BJ (cell line): ENCODE data around the gene LGR5. TPM values are rescaled to one million over a fixed set of nuclear protein-coding genes. Genes with fewer than 3 reads are reported as not detected.

Experiments used
- CTCF ChIA-PET: fragments of 350-600 bp; formaldehyde crosslinking; extraction: SDS; loops from one replicate; lab custom pipeline; 2021; ENCODE audit warnings: antibody characterized with exemption, inconsistent platforms; lab: Yijun Ruan, JAX
- POLR2A ChIA-PET: fragments of 300-600 bp; sonication (Branson Sonifier 250); formaldehyde crosslinking; extraction: SDS; loops from one replicate; lab custom pipeline; 2021; ENCODE audit warnings: antibody characterized with exemption; lab: Charles Lee
- DNase-seq: peaks from one replicate; pipeline ENCODE4 v3.0.0-alpha.2; 2011; ENCODE audit warnings: low read depth
- H3K27me3 ChIP-seq: 2 replicates; pipeline ENCODE4 v1.6.0; 2011; ENCODE audit warnings: low read length; ENCODE audit not compliant: control insufficient read depth, insufficient read depth
- H3K36me3 ChIP-seq: 2 replicates; pipeline ENCODE4 v1.5.1; 2011; ENCODE audit warnings: low read length; ENCODE audit not compliant: control insufficient read depth, insufficient read depth
- H3K4me3 ChIP-seq: 2 replicates; pipeline ENCODE4 v1.5.1; 2011; ENCODE audit warnings: low read depth, mild to moderate bottlenecking, control low read depth, low read length
- CTCF ChIP-seq: IDR thresholded peaks from 2 replicates; pipeline ENCODE4 v1.5.1; 2011; ENCODE audit warnings: low read depth, mild to moderate bottlenecking, control low read depth, inconsistent platforms, low read length, moderate library complexity; ENCODE audit not compliant: insufficient read depth
- polyA plus RNA-seq: library from polyadenylated mRNA; depleted of rRNA; stranded (reverse); fragments of >200 nt; gene quantifications from 2 replicates; pipeline ENCODE4 v1.2.3, GENCODE V29; 2011

Gene LGR5
- polyA plus RNA-seq, 1 experiment: 0.23 TPM

DNA sequence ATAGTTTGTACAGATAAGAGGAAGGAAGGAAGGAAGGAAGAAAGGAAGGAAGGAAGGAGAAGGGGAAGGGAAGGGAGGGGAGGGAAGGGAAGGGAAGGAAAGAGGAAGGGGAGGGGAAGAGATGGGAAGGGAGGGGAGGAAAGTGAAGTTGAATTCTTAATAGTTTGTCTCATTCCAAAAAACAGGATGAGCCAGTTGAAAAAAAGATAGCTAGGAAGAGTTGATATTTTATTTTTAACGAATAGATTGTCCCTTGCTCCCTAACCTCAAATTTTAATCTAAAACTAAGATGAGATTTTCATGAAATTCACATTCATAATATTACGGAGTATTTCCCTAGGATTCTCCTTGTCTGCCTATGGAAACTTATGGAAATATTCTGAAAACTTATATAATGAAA lies 143.3 kb downstream of the LGR5 start:
- Histone ChIP-seq H3K36me3 (no peaks in the 10 kb centered on the region), H3K27me3 (peaks cover 1% of the 10 kb centered on the region; the same call in 1 of the 2 replicates), H3K4me3 (no peak overlapping the region)
- DNase-seq: no peak
- ChIA-PET CTCF (no interaction called here), POLR2A (no interaction called here)
- TF ChIP-seq CTCF: no peak

DNA sequence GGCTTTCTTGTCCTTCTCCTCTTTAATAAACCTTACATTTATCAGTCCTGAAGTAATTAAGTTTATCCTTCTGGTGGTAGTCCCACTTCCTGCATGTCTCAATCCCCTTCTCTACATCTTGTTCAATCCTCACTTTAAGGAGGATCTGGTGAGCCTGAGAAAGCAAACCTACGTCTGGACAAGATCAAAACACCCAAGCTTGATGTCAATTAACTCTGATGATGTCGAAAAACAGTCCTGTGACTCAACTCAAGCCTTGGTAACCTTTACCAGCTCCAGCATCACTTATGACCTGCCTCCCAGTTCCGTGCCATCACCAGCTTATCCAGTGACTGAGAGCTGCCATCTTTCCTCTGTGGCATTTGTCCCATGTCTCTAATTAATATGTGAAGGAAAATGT lies 144.8 kb downstream of the LGR5 start:
- DNase-seq: no peak
- Histone ChIP-seq H3K27me3 (peaks cover 1% of the 10 kb centered on the region; the same call in 1 of the 2 replicates), H3K36me3 (no peaks in the 10 kb centered on the region), H3K4me3 (no peak overlapping the region)
- no peak for TF ChIP-seq CTCF
- ChIA-PET CTCF (interaction anchor here (1.4 kb wide), 1 partner anchor 168 kb away, joined by 3 read pairs; no protein-coding TSS in a partner anchor), POLR2A (no interaction called here)

DNA sequence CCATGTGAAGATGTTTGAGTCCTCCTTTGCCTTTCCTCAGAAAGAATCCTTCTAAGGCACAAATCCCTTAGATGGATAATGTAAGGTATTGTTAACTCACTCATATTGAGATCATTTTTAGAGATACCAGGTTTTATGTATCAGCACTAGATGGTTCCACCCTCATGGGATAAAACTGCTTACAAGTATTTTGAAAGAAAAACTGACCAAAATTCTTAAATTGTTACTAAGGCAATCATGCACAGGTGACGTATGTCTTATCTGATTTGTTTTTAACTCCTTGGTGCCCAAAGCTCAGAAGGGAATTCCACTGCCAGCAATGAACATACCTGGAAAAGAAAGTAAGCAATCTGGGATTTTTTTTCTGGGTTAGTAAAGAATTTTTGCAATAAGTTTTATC lies 145.6 kb downstream of the LGR5 start:
- TF ChIP-seq CTCF: no peak
- no peak for DNase-seq
- ChIA-PET POLR2A (no interaction called here), CTCF (no interaction called here)
- H3K4me3 ChIP-seq: no peak overlapping the region
- H3K27me3 ChIP-seq: peaks cover 1% of the 10 kb centered on the region; the same call in 1 of the 2 replicates
- H3K36me3 ChIP-seq: no peaks in the 10 kb centered on the region

GRCh38 chr12:71587012-71587411 lies 147.4 kb downstream of the LGR5 start:
- TF ChIP-seq CTCF: no peak
- CTCF ChIA-PET: interaction anchor here (0.7 kb wide), 1 partner anchor 21 kb away, joined by 3 read pairs; no protein-coding TSS in a partner anchor
- DNase-seq: no peak
- H3K27me3 ChIP-seq: peaks cover 1% of the 10 kb centered on the region; the same call in 1 of the 2 replicates
- no peak overlapping the region for H3K4me3 ChIP-seq
- POLR2A ChIA-PET: no interaction called here
- H3K36me3 ChIP-seq: no peaks in the 10 kb centered on the region

- H3K4me3 ChIP-seq: no peak overlapping the region
- ChIA-PET POLR2A (no interaction called here), CTCF (interaction anchor here (0.8 to 1.4 kb wide), 2 partner anchors 10 to 16 kb away, joined by 3 to 4 read pairs; no protein-coding TSS in a partner anchor)
- no peaks in the 10 kb centered on the region for H3K36me3 ChIP-seq
- TF ChIP-seq CTCF: no peak
- no peaks in the 10 kb centered on the region for H3K27me3 ChIP-seq
- no peak for DNase-seq
Observed at GRCh38 chr12:71589478-71589881, 149.9 kb downstream of the LGR5 start.
